K562 (cell line): Measurements from ENCODE around the gene NCOA3. TPM values are rescaled to one million over a fixed set of nuclear protein-coding genes. Genes with fewer than 3 reads are reported as not detected.

Experiments
- BHLHE40 ChIP-seq: IDR thresholded peaks from 2 replicates; pipeline ENCODE4 v1.6.1; 2011; ENCODE audit warnings: low read length, improper control_type of control experiment
- BMI1 ChIP-seq: fragments of 150-350 bp; IDR thresholded peaks from 2 replicates; pipeline ENCODE4 v1.6.1; 2014; ENCODE audit warnings: low read length
- CBFA2T2 ChIP-seq: fragments of 450-650 bp; conservative IDR thresholded peaks from 2 replicates; pipeline ENCODE4 v1.6.1; 2017; ENCODE audit warnings: mild to moderate bottlenecking
- CBX1 ChIP-seq: sonication (generic); IDR thresholded peaks from 2 replicates; pipeline ENCODE4 v1.6.1; 2016; ENCODE audit warnings: antibody characterized with exemption, low read depth, mild to moderate bottlenecking
- GATA2 ChIP-seq: sonication (generic); formaldehyde crosslinking; IDR thresholded peaks from 2 replicates; pipeline ENCODE4 v1.4.0; 2020; ENCODE audit warnings: mild to moderate bottlenecking, missing genetic modification reagents
- JUN ChIP-seq, 2 experiments: sonication (generic) in 1 of 2; formaldehyde crosslinking in 1 of 2; IDR thresholded peaks; 2 replicates each; pipeline versions ENCODE4 v1.6.1 to v1.8.0; 2012 to 2022; ENCODE audit warnings: borderline replicate concordance in 2 of 2, mild to moderate bottlenecking in 2 of 2, improper control_type of control experiment in 1 of 2, low read depth in 1 of 2, low read length in 1 of 2, missing genetic modification reagents in 1 of 2
- MTA1 ChIP-seq: fragments of 450-650 bp; IDR thresholded peaks from 2 replicates; pipeline ENCODE4 v1.6.1; 2017; ENCODE audit warnings: borderline replicate concordance
- MXD1 ChIP-seq: fragments of 250-450 bp; sonication (Bioruptor Pico); IDR thresholded peaks from 2 replicates; pipeline ENCODE4 v1.8.0; 2021; ENCODE audit warnings: borderline replicate concordance, mild to moderate bottlenecking, moderate library complexity; ENCODE audit not compliant: poor library complexity, severe bottlenecking
- MXI1 ChIP-seq: IDR thresholded peaks from 2 replicates; pipeline ENCODE4 v1.6.1; 2011; ENCODE audit warnings: low read depth, mild to moderate bottlenecking, improper control_type of control experiment, low read length
- PRPF4 ChIP-seq: fragments of 200-400 bp; formaldehyde crosslinking; IDR thresholded peaks from one replicate; pipeline ENCODE4 v1.6.1; 2017; ENCODE audit warnings: low read length, low read depth, mild to moderate bottlenecking; ENCODE audit not compliant: insufficient read depth, poor library complexity, severe bottlenecking
- RFX7 ChIP-seq: fragments of 250-450 bp; sonication (Bioruptor Pico); IDR thresholded peaks from 2 replicates; pipeline ENCODE4 v1.5.1; 2021; ENCODE audit warnings: mild to moderate bottlenecking
- SFPQ ChIP-seq: fragments of 200-400 bp; formaldehyde crosslinking; IDR thresholded peaks from 2 replicates; pipeline ENCODE4 v1.6.1; 2017; ENCODE audit warnings: mild to moderate bottlenecking, low read depth, low read length, moderate library complexity
- SMAD1 ChIP-seq: fragments of 150-350 bp; IDR thresholded peaks from 2 replicates; pipeline ENCODE4 v1.6.1; 2014; ENCODE audit warnings: low read length, low read depth; ENCODE audit not compliant: partially characterized antibody
- SP1 ChIP-seq: sonication (generic); formaldehyde crosslinking; IDR thresholded peaks from 2 replicates; pipeline ENCODE4 v1.8.1; 2022; ENCODE audit warnings: mild to moderate bottlenecking, missing genetic modification reagents
- USF1 ChIP-seq: sonication (generic); formaldehyde crosslinking; IDR thresholded peaks from 2 replicates; pipeline ENCODE4 v1.9.0; 2022; ENCODE audit warnings: mild to moderate bottlenecking, missing genetic modification reagents
- USF2 ChIP-seq: sonication (generic); formaldehyde crosslinking; IDR thresholded peaks from 2 replicates; pipeline ENCODE4 v1.5.0; 2020; ENCODE audit warnings: missing genetic modification reagents
- ZHX1 ChIP-seq: fragments of 150-350 bp; conservative IDR thresholded peaks from 2 replicates; pipeline ENCODE4 v1.6.1; 2014; ENCODE audit warnings: low read length
- ZNF511 ChIP-seq: sonication (generic); formaldehyde crosslinking; IDR thresholded peaks from 2 replicates; pipeline ENCODE4 v1.8.0; 2022; ENCODE audit warnings: mild to moderate bottlenecking, missing genetic modification reagents
- polyA plus RNA-seq, 8 experiments: library from polyadenylated mRNA; depleted of rRNA in 4 of 8; stranded (reverse) in 5 of 8; unstranded in 3 of 8; fragments of >200 nt; fragmentation: Nextera tagmentation in 2 of 8; fragmentation: Illumina TruSeq in 1 of 8; extraction: Ambion mirVana in 2 of 8; extraction: Trizol in 1 of 8; gene quantifications; 2 replicates each; pipeline versions ENCODE4 v1.2.1 to v1.2.3, GENCODE V29; 2011 to 2014; ENCODE audit warnings: inconsistent platforms in 1 of 8, missing spikeins in 1 of 8
- total RNA-seq, 7 experiments: library from RNA; depleted of rRNA in 6 of 7; stranded (reverse); fragments of >200 nt in 6 of 7; fragmentation: Illumina TruSeq in 2 of 7; extraction: Trizol in 2 of 7; gene quantifications; 2 replicates each; pipeline versions ENCODE4 v1.2.1 to v1.2.3, GENCODE V29; 2011 to 2021; ENCODE audit warnings: low replicate concordance in 1 of 7

The NCOA3 gene
- total and polyA plus RNA-seq, 9 of the 15 experiments (the other 6 are each of a cell fraction or from before 2014, with no cell fraction given): 3.2 to 24.3 (median 14.4) TPM

GRCh38 chr20:47680804-47681529 lies 179.3 kb downstream of the NCOA3 start (continued):
- TF ChIP-seq BMI1 (no peak), CBFA2T2 (0 out of 2 replicates have a peak, but pooled peaks have one; percentile 4), USF2 (CRISPR knock-in tag) (peak; percentile 73), MTA1 (no peak), ZNF511 (CRISPR knock-in tag) (no peak), RFX7 (CRISPR knock-in tag) (no peak), MXI1 (no peak), BHLHE40 (no peak), SFPQ (no peak), CBX1 (no peak), ZHX1 (no peak), SMAD1 (no peak), MXD1 (no peak), USF1 (CRISPR knock-in tag) (peak; percentile 54), GATA2 (no peak), JUN (IDR thresholded peaks at IDR 0.05; ENCODE audit: borderline replicate concordance, low read depth, low read length) (no peak), JUN (CRISPR knock-in tag; IDR thresholded peaks at IDR 0.05; ENCODE audit: borderline replicate concordance) (no peak), PRPF4 (no peak), SP1 (CRISPR knock-in tag) (no peak)
